Kasumi-1 (cell line): ENCODE measurements around the gene CCDC12.

Source experiments
- DNase-seq, 2 experiments: peaks; one replicate each; lab custom pipeline; 2025; lab: John Stamatoyannopoulos, UW

CCDC12 gene

GRCh38 chr3:46955801-46956259, 20.7 kb downstream of the CCDC12 start:
- DNase-seq, result no peak

GRCh38 chr3:46955157-46955556, 21.4 kb downstream of the CCDC12 start:
- DNase-seq, result no peak

- peak in 1 of 2 experiments; percentile 12 for DNase-seq
Observed at GRCh38 chr3:46954178-46954577, 22.4 kb downstream of the CCDC12 start.

GRCh38 chr3:46953234-46954010, 23.1 kb downstream of the CCDC12 start:
- peak; percentile 83 to 86 for DNase-seq

- no peak for DNase-seq
Observed at GRCh38 chr3:46952813-46953212, 23.7 kb downstream of the CCDC12 start.

GRCh38 chr3:46950650-46951241, 25.8 kb downstream of the CCDC12 start:
- no peak for DNase-seq

GRCh38 chr3:46950177-46950576, 26.4 kb downstream of the CCDC12 start:
- no peak for DNase-seq

- no peak for DNase-seq
Observed at GRCh38 chr3:46948830-46949671, 27.5 kb downstream of the CCDC12 start.

GRCh38 chr3:46947981-46948791, 28.4 kb downstream of the CCDC12 start:
- peak; percentile 36 to 58 for DNase-seq

- no peak for DNase-seq
Observed at GRCh38 chr3:46947546-46947901, 29.0 kb downstream of the CCDC12 start.

- no peak for DNase-seq
Observed at GRCh38 chr3:46946856-46947545, 29.5 kb downstream of the CCDC12 start.

GRCh38 chr3:46946416-46946815, 30.1 kb downstream of the CCDC12 start:
- no peak for DNase-seq

GRCh38 chr3:46944191-46944590, 32.4 kb downstream of the CCDC12 start:
- DNase-seq, result no peak

GRCh38 chr3:46943237-46944187, 33.0 kb downstream of the CCDC12 start:
- no peak for DNase-seq

GRCh38 chr3:46942481-46943236, 33.9 kb downstream of the CCDC12 start:
- DNase-seq, result no peak

- no peak for DNase-seq
Observed at GRCh38 chr3:46942076-46942475, 34.5 kb downstream of the CCDC12 start.

- no peak for DNase-seq
Observed at GRCh38 chr3:46939578-46940445, 36.7 kb downstream of the CCDC12 start.

- DNase-seq, result no peak
Observed at GRCh38 chr3:46938118-46938517, 38.4 kb downstream of the CCDC12 start.
